SU-DHL-6 (cell line): ENCODE data around the gene EXOC2.

Experiments used
- H2AFZ ChIP-seq: fragments of 200-600 bp; sonication (generic); 2 replicates; pipeline ENCODE4 v1.6.1; 2014; ENCODE audit warnings: low read depth, mild to moderate bottlenecking, moderate library complexity, mixed read lengths, antibody characterized with exemption, low read length; ENCODE audit not compliant: severe bottlenecking
- H3F3A ChIP-seq: fragments of 200-600 bp; shearing (Covaris generic); 2 replicates; pipeline ENCODE4 v1.6.0; 2016; ENCODE audit warnings: antibody characterized with exemption, mild to moderate bottlenecking; ENCODE audit not compliant: insufficient read depth
- H3K27ac ChIP-seq: fragments of 200-600 bp; sonication (generic); 2 replicates; pipeline ENCODE4 v1.5.1; 2016; ENCODE audit warnings: low read depth, mild to moderate bottlenecking, low read length, moderate library complexity, mixed read lengths
- H3K27me3 ChIP-seq: fragments of 200-600 bp; sonication (generic), shearing (Covaris generic); 2 replicates; pipeline ENCODE4 v1.6.0; 2014; ENCODE audit warnings: mild to moderate bottlenecking, low read length
- H3K36me3 ChIP-seq: fragments of 200-600 bp; sonication (generic); 2 replicates; pipeline ENCODE4 v1.6.1; 2014; ENCODE audit warnings: mild to moderate bottlenecking, low read length, mixed read lengths
- H3K4me2 ChIP-seq: fragments of 300-600, 200-600 bp; shearing (Covaris generic), sonication (generic); 2 replicates; pipeline ENCODE4 v1.6.0; 2014; ENCODE audit warnings: low read length, low read depth, mild to moderate bottlenecking; ENCODE audit not compliant: poor library complexity, severe bottlenecking
- H3K4me3 ChIP-seq: fragments of 200-600 bp; sonication (generic); 2 replicates; pipeline ENCODE4 v1.5.1; 2014; ENCODE audit warnings: antibody characterized with exemption, low read length, mild to moderate bottlenecking, mixed read lengths; ENCODE audit not compliant: insufficient read depth, poor library complexity, severe bottlenecking
- H3K79me2 ChIP-seq: fragments of 200-600 bp; sonication (generic); 2 replicates; pipeline ENCODE4 v1.6.1; 2014; ENCODE audit warnings: mild to moderate bottlenecking, low read length, moderate library complexity; ENCODE audit not compliant: insufficient read depth
- H3K9ac ChIP-seq: fragments of 200-600 bp; sonication (generic); 2 replicates; pipeline ENCODE4 v1.7.0; 2014; ENCODE audit warnings: mild to moderate bottlenecking, low read length
- H3K9me2 ChIP-seq: fragments of 200-600 bp; sonication (generic); replicated peaks from 2 replicates; pipeline ENCODE4 v1.6.1; 2014; ENCODE audit warnings: low read length; ENCODE audit not compliant: insufficient read depth
- H3K9me3 ChIP-seq: fragments of 200-600 bp; sonication (generic); 2 replicates; pipeline ENCODE4 v1.6.1; 2014; ENCODE audit warnings: low read length, mixed read lengths; ENCODE audit not compliant: insufficient read depth
- H4K20me1 ChIP-seq: fragments of 200-600 bp; sonication (generic); 2 replicates; pipeline ENCODE4 v1.6.1; 2014; ENCODE audit warnings: low read depth, mild to moderate bottlenecking, antibody characterized with exemption, low read length, moderate library complexity, mixed read lengths
- CTCF ChIP-seq: fragments of 200-600 bp; sonication (generic); IDR thresholded peaks from one replicate; pipeline ENCODE4 v1.5.1; 2017; ENCODE audit warnings: antibody characterized with exemption, mild to moderate bottlenecking, low read length, moderate library complexity; ENCODE audit not compliant: insufficient read depth, poor library complexity, severe bottlenecking
- EZH2phosphoT487 ChIP-seq: fragments of 200-600 bp; sonication (generic), shearing (Covaris generic); conservative IDR thresholded peaks from 2 replicates; pipeline ENCODE4 v1.6.1; 2018; ENCODE audit warnings: mild to moderate bottlenecking, antibody characterized with exemption, low read length, moderate library complexity, mixed read lengths

Gene EXOC2

GRCh38 chr6:499617-500016 lies 193.3 kb downstream of the EXOC2 start:
- H4K20me1 ChIP-seq, result no peaks in the 10 kb centered on the region
- no peaks in the 10 kb centered on the region for H3K27me3 ChIP-seq
- H3K4me3 ChIP-seq, result no peak overlapping the region
- H3K9me3 ChIP-seq, result no peaks in the 10 kb centered on the region
- H3K4me2 ChIP-seq, result no peak overlapping the region
- H3K79me2 ChIP-seq, result no peaks in the 10 kb centered on the region
- H3K36me3 ChIP-seq, result peaks cover 9% of the 10 kb centered on the region; the same call in 1 of the 2 replicates
- H3K9me2 ChIP-seq, result no peaks in the 10 kb centered on the region
- H2AFZ ChIP-seq, result no peak overlapping the region
- H3K27ac ChIP-seq, result no peak overlapping the region
- no peaks in the 10 kb centered on the region for H3F3A ChIP-seq
- H3K9ac ChIP-seq, result no peak overlapping the region
- TF ChIP-seq CTCF (no peak), EZH2phosphoT487 (no peak)

- no peak for TF ChIP-seq EZH2phosphoT487
- TF ChIP-seq CTCF, result no peak
- Histone ChIP-seq H3K36me3 (peaks cover 9% of the 10 kb centered on the region; the same call in 1 of the 2 replicates), H3K9ac (no peak overlapping the region), H3K4me2 (no peak overlapping the region), H3F3A (no peaks in the 10 kb centered on the region), H3K27ac (no peak overlapping the region), H3K79me2 (no peaks in the 10 kb centered on the region), H2AFZ (no peak overlapping the region), H3K9me2 (no peaks in the 10 kb centered on the region), H3K4me3 (no peak overlapping the region), H4K20me1 (no peaks in the 10 kb centered on the region), H3K9me3 (no peaks in the 10 kb centered on the region), H3K27me3 (no peaks in the 10 kb centered on the region)
These were observed 194.1 kb downstream of the EXOC2 start for GRCh38 chr6:498795-499231.

GRCh38 chr6:497258-497657 lies 195.7 kb downstream of the EXOC2 start:
- Histone ChIP-seq H3K9me2 (no peaks in the 10 kb centered on the region), H3K4me2 (no peak overlapping the region), H4K20me1 (no peaks in the 10 kb centered on the region), H3K4me3 (no peak overlapping the region), H3F3A (no peaks in the 10 kb centered on the region), H2AFZ (no peak overlapping the region), H3K9ac (no peak overlapping the region), H3K27ac (no peak overlapping the region), H3K9me3 (no peaks in the 10 kb centered on the region), H3K79me2 (no peaks in the 10 kb centered on the region), H3K27me3 (no peaks in the 10 kb centered on the region), H3K36me3 (peaks cover 9% of the 10 kb centered on the region; the same call in 1 of the 2 replicates)
- TF ChIP-seq EZH2phosphoT487 (no peak), CTCF (no peak)
